Kidney epithelial cell (primary cell): ENCODE data around the gene PCGF1. TPM values are rescaled to one million over a fixed set of nuclear protein-coding genes. Genes with fewer than 3 reads are reported as not detected.
"Not testable (repeated sequence)": the region's sequence is repeated elsewhere in the genome, so short reads cannot be mapped to it uniquely, and the experiment has no call there.

Source experiments
- DNase-seq: peaks from one replicate; pipeline ENCODE4 v3.0.0-alpha.2; 2010; ENCODE audit warnings: low read depth
- H3K27me3 ChIP-seq: 2 replicates; pipeline ENCODE4 v1.6.0; 2011; ENCODE audit warnings: low read length; ENCODE audit not compliant: control insufficient read depth, insufficient read depth
- H3K36me3 ChIP-seq: 2 replicates; pipeline ENCODE4 v1.5.1; 2011; ENCODE audit warnings: low read length; ENCODE audit not compliant: control insufficient read depth, insufficient read depth
- H3K4me3 ChIP-seq: 2 replicates; pipeline ENCODE4 v1.5.1; 2011; ENCODE audit warnings: low read depth, mild to moderate bottlenecking, control low read depth, low read length
- total RNA-seq: library from RNA; depleted of rRNA; stranded (reverse); fragments of >200 nt; gene quantifications from 2 replicates; pipeline ENCODE4 v1.2.3, GENCODE V29; 2015
- TF ChIP-seq, protein P1 (sequence below): IDR thresholded peaks from 2 replicates; pipeline ENCODE4 v1.5.1; 2011; ENCODE audit warnings: mild to moderate bottlenecking, moderate library complexity, low read length, control low read depth, inconsistent platforms; ENCODE audit not compliant: insufficient read depth, poor library complexity, severe bottlenecking

Gene PCGF1
- total RNA-seq, 1 donor from 2014 or later = 19.3 TPM

DNA sequence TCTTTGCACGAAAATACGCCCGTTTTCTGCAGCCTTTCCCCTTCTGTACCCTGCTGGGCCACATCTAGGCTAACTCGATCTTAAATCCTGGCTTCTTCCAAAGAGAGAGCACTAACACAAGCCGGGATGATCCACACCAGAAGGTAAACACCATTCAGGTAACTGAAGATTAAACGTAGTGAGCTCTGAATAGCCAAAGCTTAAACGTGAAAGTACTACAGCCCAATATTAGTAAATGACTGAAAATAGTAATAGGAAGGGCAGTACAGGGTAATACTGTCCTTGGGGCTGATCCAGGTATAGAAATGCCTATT is 34.6 kb downstream of the PCGF1 start:
- no peak for DNase-seq
- peaks cover 1% of the 10 kb centered on the region for H3K36me3 ChIP-seq
- TF ChIP-seq, protein P1, sequence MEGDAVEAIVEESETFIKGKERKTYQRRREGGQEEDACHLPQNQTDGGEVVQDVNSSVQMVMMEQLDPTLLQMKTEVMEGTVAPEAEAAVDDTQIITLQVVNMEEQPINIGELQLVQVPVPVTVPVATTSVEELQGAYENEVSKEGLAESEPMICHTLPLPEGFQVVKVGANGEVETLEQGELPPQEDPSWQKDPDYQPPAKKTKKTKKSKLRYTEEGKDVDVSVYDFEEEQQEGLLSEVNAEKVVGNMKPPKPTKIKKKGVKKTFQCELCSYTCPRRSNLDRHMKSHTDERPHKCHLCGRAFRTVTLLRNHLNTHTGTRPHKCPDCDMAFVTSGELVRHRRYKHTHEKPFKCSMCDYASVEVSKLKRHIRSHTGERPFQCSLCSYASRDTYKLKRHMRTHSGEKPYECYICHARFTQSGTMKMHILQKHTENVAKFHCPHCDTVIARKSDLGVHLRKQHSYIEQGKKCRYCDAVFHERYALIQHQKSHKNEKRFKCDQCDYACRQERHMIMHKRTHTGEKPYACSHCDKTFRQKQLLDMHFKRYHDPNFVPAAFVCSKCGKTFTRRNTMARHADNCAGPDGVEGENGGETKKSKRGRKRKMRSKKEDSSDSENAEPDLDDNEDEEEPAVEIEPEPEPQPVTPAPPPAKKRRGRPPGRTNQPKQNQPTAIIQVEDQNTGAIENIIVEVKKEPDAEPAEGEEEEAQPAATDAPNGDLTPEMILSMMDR = no peak
- H3K27me3 ChIP-seq = no peaks in the 10 kb centered on the region
- H3K4me3 ChIP-seq = peak overlapping the region; percentile 76

DNA sequence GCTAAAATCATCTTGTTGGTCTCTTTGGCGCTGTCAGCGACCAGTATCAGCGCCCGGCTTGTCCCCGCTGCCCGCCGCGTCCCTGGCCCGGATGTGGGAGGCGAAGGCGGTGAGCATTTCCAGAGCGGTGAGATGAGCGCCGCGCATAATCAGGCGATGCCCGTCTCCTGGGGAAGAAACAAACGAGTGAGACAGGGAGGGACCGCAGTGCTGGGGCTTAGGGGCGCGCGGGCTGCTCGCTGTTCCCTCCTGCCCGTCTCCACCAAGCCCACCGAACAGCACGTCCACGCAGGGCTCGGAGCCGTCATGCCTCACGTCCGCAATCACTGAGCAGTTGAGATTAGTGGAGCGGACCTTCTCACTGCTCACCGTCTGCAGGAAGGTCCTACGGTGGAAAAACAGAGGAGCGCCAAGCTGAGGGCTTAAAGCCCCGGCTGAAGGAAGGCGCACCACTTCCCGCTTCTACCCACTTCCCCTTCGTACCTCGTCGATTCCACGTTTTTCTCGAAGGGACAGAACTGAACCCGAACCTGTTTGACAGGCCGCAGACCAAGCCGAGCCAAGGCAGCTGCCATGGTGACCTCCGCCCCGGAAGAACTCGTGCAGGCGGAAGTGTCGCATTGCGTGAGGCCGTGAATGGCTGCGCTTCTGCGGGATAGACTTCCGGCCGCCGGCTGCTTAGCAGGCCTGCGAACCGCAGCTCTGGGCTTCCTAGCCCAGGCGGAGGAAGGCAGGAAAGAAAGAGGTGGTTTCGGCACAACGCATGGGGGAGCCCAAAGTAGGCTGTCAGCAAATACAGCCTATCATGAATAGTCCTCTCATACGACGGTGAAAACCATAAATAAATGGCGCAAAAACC is 35.2 kb downstream of the PCGF1 start, which contains the start of gene MRPL53:
MRPL53 (minus strand) TSS at position 595 of the 859 bp plus-strand sequence; CDS start at position 575, 20 bp downstream.
- DNase-seq = peak; percentile 56
- Histone ChIP-seq H3K27me3 (no peaks in the 10 kb centered on the region), H3K4me3 (peak within 1 kb of the TSS; percentile 76), H3K36me3 (peaks cover 1% of the 10 kb centered on the region)
- TF ChIP-seq, protein P1 = no peak

DNA sequence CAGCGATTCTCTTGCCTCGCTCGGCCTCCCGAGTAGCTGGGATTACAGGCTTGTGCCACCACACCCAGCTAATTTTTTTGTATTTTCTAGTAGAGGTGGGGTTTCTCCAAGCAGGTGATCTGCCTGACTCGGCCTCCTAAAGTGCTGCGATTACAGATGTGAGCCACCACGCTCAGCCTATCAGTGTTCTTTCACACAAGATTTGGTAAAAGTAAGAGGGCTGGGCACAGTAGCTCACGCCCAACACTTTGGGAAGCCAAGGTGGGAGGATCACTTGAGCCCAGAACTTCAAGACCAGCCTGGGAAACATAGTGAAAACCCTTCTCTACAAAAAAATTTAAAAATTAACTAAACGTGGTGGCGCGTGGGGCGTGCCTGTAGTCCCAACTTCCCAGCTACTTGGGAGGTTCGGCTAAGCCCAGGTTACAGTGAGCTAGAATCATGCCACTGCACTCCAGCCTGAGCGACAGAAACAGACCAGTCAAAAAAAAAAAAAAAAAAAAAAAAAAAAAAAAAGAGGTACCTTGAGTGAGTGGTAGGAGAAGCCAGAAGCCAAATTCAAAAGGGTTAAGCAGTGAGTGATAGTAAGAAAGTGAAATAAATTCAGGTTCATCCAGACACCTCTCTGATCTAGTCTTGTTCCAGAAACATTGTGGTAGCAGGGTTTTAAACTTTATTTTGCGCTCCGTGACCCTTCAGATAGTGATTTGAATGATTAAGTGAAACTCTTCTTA is 36.0 kb downstream of the PCGF1 start:
- Histone ChIP-seq H3K4me3 (peak overlapping the region; percentile 76), H3K27me3 (no peaks in the 10 kb centered on the region), H3K36me3 (peaks cover 1% of the 10 kb centered on the region)
- TF ChIP-seq, protein P1 = no peak
- DNase-seq = no peak

DNA sequence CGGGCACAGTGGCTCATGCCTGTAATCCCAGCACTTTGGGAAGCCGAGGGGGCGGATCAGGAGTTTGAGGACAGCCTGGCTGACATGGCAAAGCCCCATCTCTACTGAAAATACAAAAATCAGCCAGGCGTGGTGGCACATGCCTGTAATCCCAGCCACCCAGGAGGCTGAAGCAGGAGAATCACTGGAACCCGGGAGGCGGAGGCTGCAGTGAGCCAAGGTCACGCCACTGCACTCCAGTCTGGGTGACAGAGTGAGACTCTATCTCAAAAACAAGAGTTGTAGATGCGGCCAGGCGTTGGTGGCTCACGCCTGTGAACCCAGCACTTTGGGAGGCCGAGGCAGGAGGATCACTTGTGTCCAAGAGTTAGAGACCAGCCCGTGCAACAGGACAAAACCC is 36.8 kb downstream of the PCGF1 start:
- not testable (repeated sequence) for DNase-seq, H3K36me3 ChIP-seq, H3K27me3 ChIP-seq, H3K4me3 ChIP-seq

DNA sequence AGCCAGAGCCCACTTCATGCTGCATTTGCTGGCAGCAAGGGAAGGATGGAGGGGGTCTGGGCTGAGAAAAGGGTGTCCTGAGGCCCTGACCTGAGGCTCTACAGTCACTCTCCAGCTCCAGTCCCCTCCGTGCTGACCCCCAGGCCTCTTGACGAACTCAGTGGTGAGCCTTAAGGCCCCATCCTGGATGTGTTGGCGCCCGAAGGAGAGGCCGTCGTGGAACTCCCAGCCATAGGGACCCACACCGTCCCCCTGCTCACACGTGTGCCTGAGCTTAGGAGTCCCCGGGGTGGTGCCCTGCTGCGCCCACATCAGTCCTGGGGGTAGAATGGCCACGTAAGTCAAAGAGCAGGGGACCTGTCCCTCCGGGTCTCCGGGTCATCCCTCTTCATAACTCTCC is 43.1 kb downstream of the PCGF1 start:
- no peaks in the 10 kb centered on the region for H3K27me3 ChIP-seq
- DNase-seq = no peak
- TF ChIP-seq, protein P1 = no peak
- H3K4me3 ChIP-seq = peak overlapping the region; percentile 79
- H3K36me3 ChIP-seq = no peaks in the 10 kb centered on the region

DNA sequence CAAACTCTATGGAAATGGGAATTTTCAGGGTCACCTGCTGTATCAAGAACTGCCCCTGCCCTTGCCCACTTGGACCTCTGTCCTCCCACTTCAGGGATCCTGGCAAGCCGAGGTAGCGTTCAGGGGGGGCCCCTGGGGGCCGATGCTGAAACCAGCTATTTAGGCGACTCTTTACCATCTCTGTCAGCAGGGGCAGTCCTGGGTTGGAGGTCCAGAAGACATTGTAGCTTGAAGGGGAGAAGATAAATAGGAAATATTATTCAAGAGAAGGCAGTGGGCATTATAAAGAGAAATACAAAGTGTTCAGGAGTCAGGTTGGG is 44.7 kb downstream of the PCGF1 start:
- H3K27me3 ChIP-seq = no peaks in the 10 kb centered on the region
- no peak overlapping the region for H3K4me3 ChIP-seq
- TF ChIP-seq, protein P1 = no peak
- H3K36me3 ChIP-seq = no peaks in the 10 kb centered on the region
- DNase-seq = no peak
